ENCODE results near the gene OXSR1.
A peak's percentile ranks its signal among the peaks of the same experiment; 100 is the strongest.

OXSR1 gene

DNA sequence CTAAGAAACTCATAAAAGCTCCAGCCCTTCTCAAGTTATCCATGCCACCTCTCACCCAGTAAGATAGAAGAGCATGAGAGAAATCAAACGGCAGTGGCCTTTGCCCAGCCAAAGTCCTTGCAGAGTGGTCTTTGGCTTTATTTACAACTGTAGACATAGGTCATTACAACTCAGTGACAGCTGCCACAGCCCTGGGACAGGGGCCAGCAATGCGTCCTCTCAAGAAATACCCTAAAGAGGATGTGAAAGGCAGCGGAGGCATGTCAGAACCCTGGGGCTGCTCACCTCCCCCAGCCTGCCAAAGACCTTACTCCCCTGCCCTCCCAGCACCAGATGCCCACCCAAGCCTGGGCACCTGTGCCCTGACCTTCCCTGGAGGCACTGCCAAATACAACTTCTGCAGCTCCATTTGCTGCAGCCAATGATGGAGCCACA lies 34.7 kb upstream of the OXSR1 start:
- TF ChIP-seq, protein P1, sequence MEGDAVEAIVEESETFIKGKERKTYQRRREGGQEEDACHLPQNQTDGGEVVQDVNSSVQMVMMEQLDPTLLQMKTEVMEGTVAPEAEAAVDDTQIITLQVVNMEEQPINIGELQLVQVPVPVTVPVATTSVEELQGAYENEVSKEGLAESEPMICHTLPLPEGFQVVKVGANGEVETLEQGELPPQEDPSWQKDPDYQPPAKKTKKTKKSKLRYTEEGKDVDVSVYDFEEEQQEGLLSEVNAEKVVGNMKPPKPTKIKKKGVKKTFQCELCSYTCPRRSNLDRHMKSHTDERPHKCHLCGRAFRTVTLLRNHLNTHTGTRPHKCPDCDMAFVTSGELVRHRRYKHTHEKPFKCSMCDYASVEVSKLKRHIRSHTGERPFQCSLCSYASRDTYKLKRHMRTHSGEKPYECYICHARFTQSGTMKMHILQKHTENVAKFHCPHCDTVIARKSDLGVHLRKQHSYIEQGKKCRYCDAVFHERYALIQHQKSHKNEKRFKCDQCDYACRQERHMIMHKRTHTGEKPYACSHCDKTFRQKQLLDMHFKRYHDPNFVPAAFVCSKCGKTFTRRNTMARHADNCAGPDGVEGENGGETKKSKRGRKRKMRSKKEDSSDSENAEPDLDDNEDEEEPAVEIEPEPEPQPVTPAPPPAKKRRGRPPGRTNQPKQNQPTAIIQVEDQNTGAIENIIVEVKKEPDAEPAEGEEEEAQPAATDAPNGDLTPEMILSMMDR (IDR thresholded peaks at IDR 0.05): no peak
- no peak for TF ChIP-seq ZFX (IDR thresholded peaks at IDR 0.05; ENCODE audit: borderline replicate concordance)

DNA sequence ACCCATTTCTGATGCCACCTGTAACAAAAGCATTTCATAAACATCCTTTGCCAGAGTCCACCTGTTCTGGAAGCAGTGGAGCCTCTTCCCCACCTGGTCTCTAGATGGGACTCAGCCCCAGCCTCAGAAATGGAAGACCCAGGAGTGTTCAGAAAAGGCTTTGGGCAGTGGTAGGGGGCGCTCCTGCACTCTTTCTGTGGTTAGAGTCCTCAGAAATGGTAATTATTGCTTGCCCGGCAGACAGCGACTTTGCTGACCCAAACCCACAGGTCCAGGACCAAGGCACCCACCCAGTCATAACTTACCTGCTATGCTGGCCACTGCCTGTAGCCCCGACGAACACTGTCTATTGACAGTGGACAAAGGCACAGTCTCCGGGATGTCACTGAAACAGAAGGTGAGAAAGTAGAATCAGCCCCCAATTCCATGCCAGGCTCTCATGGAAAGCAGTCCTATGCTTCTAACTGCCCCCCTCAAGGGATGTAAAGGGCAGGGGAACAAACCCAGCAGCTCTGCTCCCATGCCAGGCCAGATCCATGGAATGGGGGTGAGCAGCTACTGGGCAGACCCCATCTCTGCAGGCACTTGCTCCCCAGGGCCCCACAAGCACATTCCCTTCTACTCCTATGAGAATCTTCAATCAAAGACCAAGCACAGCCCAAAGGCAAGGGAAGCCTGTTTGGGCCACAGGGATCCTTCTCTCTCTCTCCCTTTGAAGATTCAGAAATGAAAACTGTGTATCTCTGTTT lies 33.5 kb upstream of the OXSR1 start:
- TF ChIP-seq, protein P1 (IDR thresholded peaks at IDR 0.05): peak; percentile 58
- TF ChIP-seq ZFX (IDR thresholded peaks at IDR 0.05; ENCODE audit: borderline replicate concordance): no peak

More for the DNA sequence above, 34.7 kb upstream of the OXSR1 start:
- no peak overlapping the region for H3K27ac ChIP-seq

DNA sequence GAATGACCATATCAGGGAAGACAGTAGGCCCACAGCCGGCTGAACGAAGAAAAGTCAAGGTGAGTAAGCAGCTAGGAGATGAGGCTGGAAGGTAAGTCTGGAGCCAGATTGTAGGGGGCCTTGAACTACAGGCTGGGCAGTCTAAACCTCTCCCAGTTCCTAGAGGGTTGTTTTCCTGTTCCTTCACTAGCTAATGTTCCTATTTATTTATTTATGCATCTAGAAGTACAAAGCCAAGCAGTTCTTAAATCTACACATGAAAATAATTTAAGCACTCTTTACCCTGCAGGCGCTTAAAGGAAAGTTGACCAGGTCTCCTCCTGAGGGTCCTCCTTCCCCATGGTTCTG lies 32.2 kb upstream of the OXSR1 start:
- TF ChIP-seq ZFX (IDR thresholded peaks at IDR 0.05; ENCODE audit: borderline replicate concordance): no peak
- TF ChIP-seq, protein P1 (IDR thresholded peaks at IDR 0.05): no peak
- peak overlapping the region; percentile 50 for H3K27ac ChIP-seq

More for the DNA sequence above, 33.5 kb upstream of the OXSR1 start:
- H3K27ac ChIP-seq: no peak overlapping the region

DNA sequence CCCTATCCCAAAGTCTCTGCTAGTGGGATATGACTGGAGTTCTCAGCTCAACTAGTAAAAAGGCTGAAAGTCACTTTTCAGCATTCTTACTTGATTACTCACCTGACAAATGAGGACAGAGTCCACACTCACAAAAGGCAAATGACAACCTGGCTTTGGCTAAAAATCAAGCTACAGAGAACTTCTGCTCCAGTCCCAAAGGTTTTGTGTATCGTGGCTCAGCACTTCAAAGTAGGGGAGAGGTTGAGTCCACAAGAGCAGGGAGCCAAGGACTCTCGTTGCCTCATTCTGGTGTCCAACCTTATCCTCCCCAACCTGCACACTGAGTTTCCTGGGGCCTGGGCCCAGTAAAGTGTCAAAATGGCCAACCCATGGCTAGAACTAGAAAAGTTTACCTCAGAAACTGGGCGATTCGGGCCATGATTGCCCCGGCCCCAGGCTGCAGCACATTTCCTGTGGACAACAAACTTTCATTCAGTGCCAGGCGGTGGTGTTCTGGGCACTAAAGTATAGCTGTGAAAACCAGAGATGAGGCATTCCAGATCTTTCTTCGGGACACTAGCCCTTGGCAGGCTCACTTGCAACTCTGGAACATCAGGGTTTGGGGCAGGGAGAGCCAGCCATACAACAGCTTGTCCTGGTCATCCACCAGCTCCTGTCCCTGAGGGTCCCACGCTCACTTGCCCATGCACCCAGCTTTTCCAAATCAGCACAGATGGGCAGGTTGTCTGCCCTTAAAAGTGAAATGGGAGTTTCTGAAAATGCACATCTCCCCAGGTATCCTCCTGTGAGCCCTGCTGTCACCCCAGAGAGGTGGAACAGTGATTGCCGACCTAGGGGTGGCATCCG lies 31.6 kb upstream of the OXSR1 start:
- TF ChIP-seq, protein P1 (IDR thresholded peaks at IDR 0.05): no peak
- no peak for TF ChIP-seq ZFX (IDR thresholded peaks at IDR 0.05; ENCODE audit: borderline replicate concordance)
- H3K27ac ChIP-seq: peak overlapping the region; percentile 50

DNA sequence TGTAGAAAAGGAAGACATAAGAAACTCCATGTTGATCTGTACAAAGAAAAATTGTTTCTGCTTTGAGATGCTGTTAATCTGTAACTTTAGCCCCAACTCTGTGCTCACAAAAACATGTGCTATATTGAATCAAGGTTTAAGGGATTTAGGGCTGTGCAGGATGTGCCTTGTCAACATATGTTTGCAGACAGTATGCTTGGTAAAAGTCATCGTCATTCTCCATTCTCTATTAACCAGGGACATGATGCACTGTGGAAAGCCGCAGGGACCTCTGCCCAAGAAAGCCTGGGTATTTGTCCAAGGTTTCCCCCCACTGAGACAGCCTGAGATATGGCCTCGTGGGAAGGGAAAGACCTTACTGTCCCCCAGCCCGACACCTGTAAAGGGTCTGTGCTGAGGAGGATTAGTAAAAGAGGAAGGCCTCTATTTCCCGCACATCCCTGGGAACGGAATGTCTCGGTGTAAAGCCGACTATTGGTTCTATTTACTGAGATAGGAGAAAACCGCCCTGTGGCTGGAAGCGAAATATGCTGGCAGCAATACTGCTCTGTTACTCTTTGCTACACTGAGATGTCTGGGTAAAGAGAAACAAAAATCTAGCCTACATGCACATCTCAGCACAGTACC lies 30.7 kb upstream of the OXSR1 start:
- H3K27ac ChIP-seq: peak overlapping the region; percentile 50

DNA sequence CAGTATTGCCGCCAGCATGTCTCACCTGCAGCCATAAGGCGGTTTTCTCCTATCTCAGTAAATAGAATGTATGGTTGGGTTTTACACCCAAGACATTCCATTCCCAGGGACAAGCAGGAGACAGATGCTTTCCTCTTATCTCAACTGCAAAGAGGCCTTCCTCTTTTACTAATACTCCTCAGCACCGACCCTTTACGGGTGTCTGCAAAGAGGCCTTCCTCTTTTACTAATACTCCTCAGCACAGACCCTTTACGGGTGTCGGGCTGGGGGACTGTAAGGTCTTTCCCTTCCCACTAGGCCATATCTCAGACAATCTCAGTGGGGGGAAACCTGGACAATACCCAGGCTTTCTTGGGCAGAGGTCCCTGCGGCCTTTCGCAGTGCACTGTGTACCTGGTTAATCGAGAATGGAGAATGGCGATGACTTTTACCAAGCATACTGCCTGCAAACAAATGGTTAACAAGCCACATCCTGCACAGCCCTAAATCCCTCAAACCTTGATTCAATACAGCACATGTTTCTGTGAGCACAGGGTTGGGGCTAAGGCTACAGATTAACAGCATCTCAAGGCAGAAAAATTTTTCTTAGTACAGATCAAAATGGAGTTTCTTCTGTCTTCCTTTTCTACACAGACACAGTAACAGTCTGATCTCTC lies 29.6 kb upstream of the OXSR1 start:
- H3K27ac ChIP-seq: peak overlapping the region; percentile 77; the same call in 1 of the 2 replicates

DNA sequence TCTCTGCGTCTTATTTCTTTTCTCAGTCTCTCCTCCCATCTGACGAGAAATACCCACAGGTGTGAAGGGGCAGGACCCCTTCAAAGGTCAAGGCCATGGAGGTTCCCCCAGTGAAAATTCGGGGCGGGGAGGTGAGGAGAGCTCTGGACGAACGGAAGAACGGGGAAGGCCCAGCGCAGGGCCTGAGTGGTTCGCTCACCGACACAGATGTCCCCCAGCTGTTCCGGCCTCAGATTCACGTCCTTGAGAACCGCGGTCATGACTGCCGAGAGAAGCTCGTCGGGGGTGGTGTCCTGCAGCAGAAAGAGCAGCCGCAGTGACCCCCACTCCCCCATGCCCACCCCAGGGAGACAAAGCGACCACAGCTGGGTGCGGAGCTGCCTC lies 29.0 kb upstream of the OXSR1 start:
- peak overlapping the region; percentile 77 for H3K27ac ChIP-seq
- no peak for TF ChIP-seq ZFX (IDR thresholded peaks at IDR 0.05; ENCODE audit: borderline replicate concordance)
- TF ChIP-seq, protein P1 (IDR thresholded peaks at IDR 0.05): no peak

Data from 22Rv1 (cell line).